GM23338 (cell line): ENCODE results near the gene DOCK2.

Experiments
- CREB1 ChIP-seq: fragments of 250-450 bp; sonication (Bioruptor Pico); IDR thresholded peaks from 2 replicates; pipeline ENCODE4 v1.5.0; 2020; ENCODE audit warnings: low read depth, mild to moderate bottlenecking, moderate library complexity
- CTCF ChIP-seq, 2 experiments: fragments of 200-600 bp in 1 of 2; sonication (generic) in 1 of 2; conservative IDR thresholded peaks; 2 replicates each; pipeline versions ENCODE4 v1.5.1 to v1.6.1; 2016 to 2017; ENCODE audit warnings: antibody characterized with exemption in 2 of 2, low read depth in 2 of 2, mild to moderate bottlenecking in 2 of 2, moderate library complexity in 1 of 2
- EZH2 ChIP-seq: fragments of 200-600 bp; sonication (generic); IDR thresholded peaks from one replicate; pipeline ENCODE4 v1.8.0; 2017; ENCODE audit warnings: antibody characterized with exemption, mild to moderate bottlenecking, low read depth; ENCODE audit not compliant: unreplicated experiment
- EZH2phosphoT487 ChIP-seq: fragments of 200-600 bp; sonication (generic); IDR thresholded peaks from one replicate; pipeline ENCODE4 v1.8.1; 2018; ENCODE audit warnings: antibody characterized with exemption; ENCODE audit not compliant: unreplicated experiment
- POLR2AphosphoS5 ChIP-seq: IDR thresholded peaks from 2 replicates; pipeline ENCODE4 v1.6.1; 2016; ENCODE audit warnings: antibody characterized with exemption, low read depth
- REST ChIP-seq: IDR thresholded peaks from one replicate; pipeline ENCODE4 v1.6.1; 2018; ENCODE audit warnings: antibody characterized with exemption; ENCODE audit not compliant: unreplicated experiment

- no peak for TF ChIP-seq CTCF (conservative IDR thresholded peaks at IDR 0.05; ENCODE audit: low read depth in 2 of 2)
- TF ChIP-seq POLR2AphosphoS5, result no peak
- no peak for TF ChIP-seq EZH2
- TF ChIP-seq REST, result no peak
- no peak for TF ChIP-seq EZH2phosphoT487
- TF ChIP-seq CREB1 (CRISPR knock-in tag), result no peak
These were observed 334.7 kb downstream of the DOCK2 start for GRCh38 chr5:169971780-169972179.
